Body of pancreas (tissue), 4 donors: Measurements from ENCODE around the gene MCCD1.

Source experiments
- POLR2A ChIP-seq, 3 donors: fragments of 450-650 bp; IDR thresholded peaks; one replicate each; pipeline ENCODE4 v1.6.1; 2016; ENCODE audit warnings: antibody characterized with exemption in 3 of 3, mild to moderate bottlenecking in 2 of 3
- TF ChIP-seq, protein P1 (sequence below), 7 experiments: fragments of 450-650 bp in 4 of 7; fragments of 200-600 bp in 3 of 7; sonication (generic) in 3 of 7; IDR thresholded peaks; one replicate each; pipeline ENCODE4 v1.5.1; 2016 to 2019; ENCODE audit warnings: antibody characterized with exemption in 7 of 7

GRCh38 chr6:31575952-31576685, 47.4 kb downstream of the MCCD1 start:
- no peak for TF ChIP-seq POLR2A (IDR thresholded peaks at IDR 0.05)
- TF ChIP-seq, protein P1, sequence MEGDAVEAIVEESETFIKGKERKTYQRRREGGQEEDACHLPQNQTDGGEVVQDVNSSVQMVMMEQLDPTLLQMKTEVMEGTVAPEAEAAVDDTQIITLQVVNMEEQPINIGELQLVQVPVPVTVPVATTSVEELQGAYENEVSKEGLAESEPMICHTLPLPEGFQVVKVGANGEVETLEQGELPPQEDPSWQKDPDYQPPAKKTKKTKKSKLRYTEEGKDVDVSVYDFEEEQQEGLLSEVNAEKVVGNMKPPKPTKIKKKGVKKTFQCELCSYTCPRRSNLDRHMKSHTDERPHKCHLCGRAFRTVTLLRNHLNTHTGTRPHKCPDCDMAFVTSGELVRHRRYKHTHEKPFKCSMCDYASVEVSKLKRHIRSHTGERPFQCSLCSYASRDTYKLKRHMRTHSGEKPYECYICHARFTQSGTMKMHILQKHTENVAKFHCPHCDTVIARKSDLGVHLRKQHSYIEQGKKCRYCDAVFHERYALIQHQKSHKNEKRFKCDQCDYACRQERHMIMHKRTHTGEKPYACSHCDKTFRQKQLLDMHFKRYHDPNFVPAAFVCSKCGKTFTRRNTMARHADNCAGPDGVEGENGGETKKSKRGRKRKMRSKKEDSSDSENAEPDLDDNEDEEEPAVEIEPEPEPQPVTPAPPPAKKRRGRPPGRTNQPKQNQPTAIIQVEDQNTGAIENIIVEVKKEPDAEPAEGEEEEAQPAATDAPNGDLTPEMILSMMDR (IDR thresholded peaks at IDR 0.05): no peak
